NB4 (cell line): Measurements from ENCODE around the gene INPP5A.

Experiments used
- MAX ChIP-seq: IDR thresholded peaks from 2 replicates; pipeline ENCODE4 v1.6.1; 2011; ENCODE audit warnings: low read depth, low read length
- MYC ChIP-seq: IDR thresholded peaks from 2 replicates; pipeline ENCODE4 v1.6.1; 2011; ENCODE audit warnings: low read depth, low read length
- POLR2A ChIP-seq: IDR thresholded peaks from 2 replicates; pipeline ENCODE4 v1.6.1; 2011; ENCODE audit warnings: mild to moderate bottlenecking; ENCODE audit not compliant: insufficient read length; ENCODE audit errors: extremely low read depth
- TF ChIP-seq, protein P1 (sequence below): IDR thresholded peaks from one replicate; pipeline ENCODE4 v1.5.1; 2012; ENCODE audit warnings: low read depth, low read length

DNA sequence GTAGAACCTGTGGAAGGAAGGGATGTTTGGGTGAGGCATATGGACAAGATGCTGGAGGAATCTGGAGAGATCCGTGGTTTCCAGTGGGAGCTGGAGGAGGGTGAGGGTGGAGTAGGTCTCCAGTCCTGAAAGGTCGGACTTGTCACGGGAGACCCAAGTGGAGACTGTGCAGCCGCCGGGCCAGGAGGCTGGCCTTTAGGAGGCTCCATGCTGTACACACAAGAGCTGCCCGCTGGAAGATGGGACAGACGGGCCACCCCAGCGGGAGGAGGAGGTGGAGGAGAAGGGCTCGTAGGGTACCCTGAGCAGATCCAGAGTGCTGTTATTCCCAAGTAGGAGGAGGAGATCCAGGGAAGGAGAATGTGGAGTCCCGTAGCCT lies 141.6 kb downstream of the INPP5A start:
- TF ChIP-seq POLR2A (no peak), MAX (no peak), MYC (no peak)
- TF ChIP-seq, protein P1, sequence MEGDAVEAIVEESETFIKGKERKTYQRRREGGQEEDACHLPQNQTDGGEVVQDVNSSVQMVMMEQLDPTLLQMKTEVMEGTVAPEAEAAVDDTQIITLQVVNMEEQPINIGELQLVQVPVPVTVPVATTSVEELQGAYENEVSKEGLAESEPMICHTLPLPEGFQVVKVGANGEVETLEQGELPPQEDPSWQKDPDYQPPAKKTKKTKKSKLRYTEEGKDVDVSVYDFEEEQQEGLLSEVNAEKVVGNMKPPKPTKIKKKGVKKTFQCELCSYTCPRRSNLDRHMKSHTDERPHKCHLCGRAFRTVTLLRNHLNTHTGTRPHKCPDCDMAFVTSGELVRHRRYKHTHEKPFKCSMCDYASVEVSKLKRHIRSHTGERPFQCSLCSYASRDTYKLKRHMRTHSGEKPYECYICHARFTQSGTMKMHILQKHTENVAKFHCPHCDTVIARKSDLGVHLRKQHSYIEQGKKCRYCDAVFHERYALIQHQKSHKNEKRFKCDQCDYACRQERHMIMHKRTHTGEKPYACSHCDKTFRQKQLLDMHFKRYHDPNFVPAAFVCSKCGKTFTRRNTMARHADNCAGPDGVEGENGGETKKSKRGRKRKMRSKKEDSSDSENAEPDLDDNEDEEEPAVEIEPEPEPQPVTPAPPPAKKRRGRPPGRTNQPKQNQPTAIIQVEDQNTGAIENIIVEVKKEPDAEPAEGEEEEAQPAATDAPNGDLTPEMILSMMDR = no peak
